Activated CD4-positive, alpha-beta T cell treated with anti-CD3 and anti-CD28 coated beads for 48 hours (primary cell): ENCODE data around the gene KRT37.
"Not testable (repeated sequence)": the region's sequence is repeated elsewhere in the genome, so short reads cannot be mapped to it uniquely, and the experiment has no call there.

Source experiments
- DNase-seq: peaks from one replicate; pipeline ENCODE4 v3.0.0-alpha.2; 2020

KRT37 gene

DNA sequence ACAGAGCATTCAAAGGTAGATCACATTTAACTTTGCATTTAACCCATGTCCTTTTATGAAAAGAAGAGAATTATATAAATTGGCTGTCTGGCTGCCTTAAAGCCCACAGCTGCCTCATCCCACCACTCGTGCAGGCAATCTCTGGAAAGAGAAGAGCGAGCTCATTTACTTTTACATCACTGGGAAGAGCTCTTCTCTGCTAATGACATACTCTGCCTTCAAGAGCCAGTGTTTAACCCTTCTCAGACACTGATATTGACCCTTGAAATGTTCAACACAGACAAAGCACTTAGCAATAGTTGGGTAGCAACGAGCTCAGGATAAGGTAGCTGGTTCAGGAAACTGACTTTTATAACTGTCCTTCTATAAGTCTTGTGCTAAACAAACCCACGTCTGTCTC lies 9.6 kb upstream of the KRT37 start:
- DNase-seq: no peak

DNA sequence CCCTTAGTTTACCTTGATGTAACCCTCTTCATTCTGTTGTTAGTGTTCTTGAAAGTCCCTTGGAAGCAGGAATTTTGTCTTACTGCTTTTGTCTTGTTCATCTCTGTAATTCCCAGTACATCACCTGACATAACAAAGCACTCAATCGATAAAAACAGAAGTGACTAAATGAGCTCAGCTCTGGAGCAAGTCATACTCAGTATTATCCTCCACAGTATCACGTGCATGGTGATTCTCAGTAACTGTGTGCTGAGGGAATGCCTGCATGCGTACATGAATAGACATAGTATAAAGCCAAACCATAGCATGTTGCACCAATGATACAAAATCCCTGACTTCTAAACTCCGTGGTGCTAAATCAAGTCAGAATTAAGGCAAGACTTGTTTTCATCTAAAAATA lies 9.2 kb upstream of the KRT37 start:
- DNase-seq: no peak

GRCh38 chr17:41430376-41430775 lies 6.0 kb upstream of the KRT37 start:
- not testable (repeated sequence) for DNase-seq

DNA sequence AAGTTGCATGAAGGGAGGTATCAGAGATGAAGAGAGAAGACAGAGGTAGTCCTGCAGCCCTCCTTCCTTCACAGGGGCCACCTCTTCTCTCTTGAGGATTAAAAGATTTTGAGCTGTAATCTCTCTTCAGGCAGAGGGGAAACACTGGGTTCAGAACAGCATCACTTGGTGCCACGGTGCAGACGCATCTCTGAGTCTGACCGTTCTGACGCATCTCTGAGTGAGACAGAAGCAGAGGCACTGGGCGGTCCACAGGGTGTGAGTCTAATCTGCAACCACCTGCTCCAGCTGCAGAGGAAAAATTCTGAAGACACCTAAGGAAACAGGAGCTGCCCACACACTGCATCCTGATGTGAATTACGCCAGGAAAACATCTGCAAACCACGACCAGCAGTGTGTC lies 5.3 kb upstream of the KRT37 start:
- no peak for DNase-seq

GRCh38 chr17:41428591-41429291 lies 4.4 kb upstream of the KRT37 start:
- no peak for DNase-seq

GRCh38 chr17:41422586-41422985 lies 1.8 kb downstream of the KRT37 start:
- not testable (repeated sequence) for DNase-seq

- no peak for DNase-seq
These were observed 2.8 kb downstream of the KRT37 start for GRCh38 chr17:41421617-41422016.

DNA sequence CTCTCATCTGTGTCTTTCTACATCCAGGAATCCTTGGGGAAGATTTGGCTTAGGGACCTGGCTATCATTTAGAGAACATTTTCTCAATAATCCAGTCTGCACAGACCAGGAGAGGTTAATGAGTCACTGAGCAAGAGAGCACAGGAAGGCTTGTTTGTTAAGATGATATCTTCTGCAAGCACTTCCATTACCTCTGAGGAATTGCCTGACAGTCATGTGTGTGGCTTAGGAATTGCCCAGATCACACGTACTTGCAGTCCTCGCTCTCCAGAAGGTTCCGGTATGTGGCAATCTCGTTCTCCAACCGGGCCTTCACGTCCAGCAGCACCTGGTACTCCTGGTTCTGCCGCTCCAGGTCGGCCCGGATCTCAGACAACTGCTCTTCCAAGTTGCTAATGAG lies 3.3 kb downstream of the KRT37 start:
- DNase-seq: no peak

GRCh38 chr17:41420134-41420533 lies 4.3 kb downstream of the KRT37 start:
- no peak for DNase-seq

DNA sequence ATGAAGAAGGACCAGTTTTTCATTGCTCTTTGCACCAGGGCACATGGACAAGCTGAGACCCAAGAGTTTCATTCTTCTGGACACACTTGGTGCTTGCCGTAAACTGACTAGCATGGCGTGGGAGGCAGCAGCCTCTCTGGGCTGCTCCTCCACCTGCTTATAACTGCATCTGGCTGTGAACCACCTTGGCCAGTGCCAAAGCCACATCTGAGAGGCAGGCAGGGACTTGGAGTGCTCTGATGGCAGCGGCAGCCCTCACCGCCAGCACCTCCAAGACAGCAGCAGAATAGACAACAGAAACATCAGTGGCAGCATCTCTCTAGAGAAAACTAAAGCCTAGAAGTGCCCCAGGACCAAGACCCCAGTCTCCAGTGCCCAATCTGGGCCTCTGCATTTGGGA lies 4.7 kb downstream of the KRT37 start:
- no peak for DNase-seq

GRCh38 chr17:41418116-41418860 lies 6.1 kb downstream of the KRT37 start:
- no peak for DNase-seq

DNA sequence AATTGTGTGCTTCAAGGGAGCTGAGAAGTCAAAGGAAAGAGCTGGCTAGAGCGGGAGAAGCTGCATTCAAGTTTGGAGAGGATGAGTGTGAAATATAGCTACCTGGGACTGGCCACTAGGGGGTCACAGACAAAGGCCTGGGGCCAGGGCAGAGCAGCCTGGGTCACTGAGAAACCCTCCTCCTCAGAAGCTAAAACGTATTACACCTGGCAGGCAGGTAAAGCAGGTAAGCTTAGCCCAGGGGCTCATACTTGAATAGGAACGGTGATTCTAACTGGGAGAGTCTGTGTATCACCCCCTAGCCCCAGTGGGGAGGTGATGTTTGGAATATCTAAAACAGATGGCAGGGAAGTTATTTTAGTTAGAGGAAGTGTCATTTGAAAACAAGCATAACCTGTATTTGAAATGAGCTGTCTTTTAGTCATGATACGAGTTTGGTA lies 6.8 kb downstream of the KRT37 start:
- peak; percentile 9 for DNase-seq

- no peak for DNase-seq
These were observed 7.3 kb downstream of the KRT37 start for GRCh38 chr17:41417127-41417526.

DNA sequence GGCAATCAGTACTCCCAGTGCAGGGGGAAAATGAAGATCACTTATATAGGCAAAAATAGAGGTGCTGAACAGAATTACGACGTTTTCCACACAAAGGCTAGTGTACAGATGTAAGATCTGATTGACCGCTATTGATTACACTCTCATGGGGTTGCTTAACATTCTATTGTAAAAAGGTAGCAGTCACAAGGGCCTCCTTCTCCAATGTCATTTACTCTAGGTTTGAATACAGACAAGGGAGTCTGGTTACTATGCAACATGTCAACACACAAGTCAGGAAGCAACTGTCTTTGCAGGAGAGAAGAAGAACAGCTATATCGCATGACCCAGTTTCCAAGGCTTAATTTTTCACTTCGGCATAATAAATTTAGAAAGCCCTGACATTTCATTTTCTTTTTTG lies 7.9 kb downstream of the KRT37 start:
- DNase-seq: no peak

DNA sequence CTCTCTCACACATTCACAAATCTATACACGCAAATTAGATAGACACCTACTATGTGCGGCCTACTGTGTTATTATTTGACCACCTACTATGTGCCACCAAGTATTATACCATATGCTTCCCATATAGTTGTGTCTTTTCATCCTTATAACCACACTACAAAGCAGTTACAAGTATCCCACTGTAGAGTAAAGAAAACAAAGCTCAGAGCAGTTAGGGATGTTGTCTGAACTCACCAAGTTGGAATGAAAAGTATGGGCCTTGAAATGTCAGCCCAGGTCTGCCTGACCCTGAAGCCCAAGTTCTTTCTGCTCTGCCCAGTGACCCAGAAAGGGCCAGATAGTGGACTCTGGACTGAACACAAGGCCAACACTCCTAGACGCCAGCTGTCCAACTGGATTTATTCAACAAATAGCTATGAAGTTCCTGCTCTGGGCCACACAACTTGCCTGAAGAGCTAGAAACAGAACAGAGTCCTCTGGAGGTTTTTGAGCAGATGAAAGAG lies 8.5 kb downstream of the KRT37 start:
- DNase-seq: no peak

- no peak for DNase-seq
These were observed 9.0 kb downstream of the KRT37 start for GRCh38 chr17:41415411-41415810.

- DNase-seq: no peak
These were observed 10.4 kb downstream of the KRT37 start for GRCh38 chr17:41413982-41414381.

- no peak for DNase-seq
These were observed 10.9 kb downstream of the KRT37 start for GRCh38 chr17:41413353-41413957.

GRCh38 chr17:41411072-41411840 lies 13.1 kb downstream of the KRT37 start:
- DNase-seq: no peak

GRCh38 chr17:41407226-41407625 lies 17.2 kb downstream of the KRT37 start:
- no peak for DNase-seq

DNA sequence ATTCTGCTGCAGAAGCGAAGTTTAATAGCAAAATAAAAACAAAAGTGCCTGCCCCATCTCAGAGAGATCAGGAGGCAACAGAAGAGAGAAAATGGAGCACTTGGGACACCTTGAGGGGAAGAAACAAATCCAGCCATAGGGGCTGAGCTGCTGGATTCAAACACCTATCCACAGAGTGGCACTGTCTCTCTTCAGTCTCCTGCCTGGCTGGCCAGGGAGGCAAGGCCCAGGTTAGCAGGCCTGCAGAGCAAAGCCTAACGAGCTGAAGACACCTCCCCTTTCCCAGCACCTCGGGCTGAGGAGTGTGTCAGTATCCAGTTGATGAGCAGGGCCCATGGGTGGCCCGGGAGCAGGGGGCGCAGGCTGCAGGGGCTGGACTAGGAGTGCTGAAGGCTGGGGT lies 18.2 kb downstream of the KRT37 start:
- no peak for DNase-seq

DNA sequence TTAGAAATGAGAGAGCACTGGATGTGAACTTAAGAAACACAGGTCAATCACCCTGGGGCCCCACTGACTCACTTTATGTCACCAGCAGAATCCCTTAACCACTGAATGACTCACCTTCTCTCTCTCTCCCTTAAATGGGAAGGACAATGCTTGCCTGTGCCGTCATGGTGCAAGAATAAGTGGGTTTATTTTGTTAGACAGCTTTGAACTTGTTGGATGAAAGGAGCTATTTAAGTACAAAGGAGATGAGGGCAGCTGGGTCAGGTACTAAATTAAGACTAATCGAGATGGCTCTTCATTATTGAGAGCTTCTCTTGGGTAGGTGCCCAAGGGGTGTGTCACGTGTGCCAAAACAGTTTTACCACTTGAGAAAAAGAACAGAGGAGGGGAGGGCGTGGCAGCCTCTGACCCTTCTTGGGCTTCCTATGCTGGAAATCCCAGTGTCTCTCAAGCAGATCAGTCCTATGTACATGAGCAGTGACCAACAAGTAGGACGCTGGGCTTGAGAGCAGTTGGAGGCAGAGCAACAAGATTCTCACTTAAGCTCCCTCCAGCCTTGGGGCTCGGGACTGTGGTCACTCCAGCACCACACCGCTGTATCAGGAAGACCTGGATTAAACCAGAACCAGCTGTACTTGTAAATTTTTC lies 20.2 kb downstream of the KRT37 start:
- DNase-seq: peak; percentile 79
